Thoracic aorta (tissue), 2 donors: ENCODE data around the gene MAP3K9. TPM values are rescaled to one million over a fixed set of nuclear protein-coding genes. Genes with fewer than 3 reads are reported as not detected.

ENCODE experiments used
- ATAC-seq: fragments of 150-250 bp; one replicate; pipeline ENCODE4 v1.8.0; 2017; ENCODE audit warnings: low read depth; ENCODE audit not compliant: insufficient number of reproducible peaks, low FRiP score
- DNase-seq: peaks from one replicate; pipeline ENCODE4 v3.0.0-alpha.2; 2020; ENCODE audit warnings: low spot score
- H3K27ac ChIP-seq, 2 donors: fragments of 200-600 bp; sonication (generic); 1 replicate in 1 of 2; 2 replicates in 1 of 2; pipeline ENCODE4 v1.5.1; 2016; ENCODE audit warnings: mild to moderate bottlenecking in 2 of 2, moderate library complexity in 2 of 2
- H3K27me3 ChIP-seq: fragments of 200-600 bp; sonication (generic); replicated peaks from 2 replicates; pipeline ENCODE4 v1.6.0; 2016; ENCODE audit warnings: mild to moderate bottlenecking; ENCODE audit not compliant: insufficient read depth
- H3K36me3 ChIP-seq: fragments of 200-600 bp; sonication (generic); one replicate; pipeline ENCODE4 v1.5.1; 2016
- H3K4me1 ChIP-seq, 2 donors: fragments of 200-600 bp; sonication (generic); 1 replicate in 1 of 2; 2 replicates in 1 of 2; pipeline versions ENCODE4 v1.5.1 to v1.6.0; 2016; ENCODE audit warnings: low read depth in 2 of 2, mild to moderate bottlenecking in 1 of 2; ENCODE audit not compliant: control insufficient read depth in 1 of 2
- H3K4me3 ChIP-seq: fragments of 200-600 bp; sonication (generic); 2 replicates; pipeline ENCODE4 v1.5.1; 2016; ENCODE audit warnings: mild to moderate bottlenecking
- H3K9me3 ChIP-seq: fragments of 200-600 bp; sonication (generic); 2 replicates; pipeline ENCODE4 v1.5.1; 2016
- total RNA-seq, 2 donors: library from RNA; depleted of rRNA; stranded (reverse); fragments of >200 nt; gene quantifications; one replicate each; pipeline versions ENCODE4 v1.1.0 to v1.2.3, GENCODE V29; 2016
- TF ChIP-seq, protein P1 (sequence below): fragments of 200-600 bp; sonication (generic); IDR thresholded peaks from one replicate; pipeline ENCODE4 v1.5.1; 2019; ENCODE audit warnings: antibody characterized with exemption

MAP3K9 gene
- total RNA-seq, 2 donors from 2014 or later: 0.63 to 1.1 TPM

DNA sequence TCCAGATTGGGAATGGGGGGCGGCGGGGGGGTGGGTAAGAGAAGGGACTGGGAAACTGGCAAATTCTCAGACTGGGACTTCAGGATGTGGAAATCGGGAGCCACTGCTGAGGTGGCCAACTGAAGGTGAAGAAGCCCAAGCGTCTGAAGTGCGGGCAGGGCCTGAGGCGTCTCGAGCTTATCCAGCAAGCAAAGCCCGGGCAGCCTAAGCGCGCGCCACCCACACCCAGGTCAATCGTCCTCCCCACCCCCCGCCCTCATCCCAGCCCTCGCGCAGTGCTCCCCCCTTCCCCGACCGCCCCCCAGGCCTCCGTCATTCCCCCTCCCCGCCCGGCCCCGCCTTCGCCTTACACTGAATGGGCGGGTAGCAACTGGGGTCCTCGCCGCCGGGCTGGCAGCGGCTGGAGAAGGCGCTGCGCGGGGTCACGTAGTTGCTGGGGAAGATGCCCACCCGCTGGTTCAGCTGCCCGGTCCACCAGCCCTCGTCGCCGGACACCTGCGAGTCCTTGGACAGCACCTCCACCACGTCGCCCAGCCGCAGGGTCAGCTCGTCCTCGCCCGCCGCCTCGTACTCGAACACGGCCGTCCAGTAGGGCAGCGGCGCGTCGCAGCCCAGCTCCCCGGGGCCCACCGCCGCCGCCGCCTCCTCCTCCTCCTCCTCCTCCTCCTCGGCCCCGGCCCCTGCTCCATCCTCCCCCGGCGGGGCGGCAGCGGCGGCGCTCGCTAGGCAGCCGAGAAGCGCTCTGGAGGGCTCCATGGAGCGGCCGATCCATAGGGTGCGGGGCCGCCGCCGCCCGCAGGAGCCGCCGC lies 693 bp downstream of the MAP3K9 start:
- TF ChIP-seq, protein P1, sequence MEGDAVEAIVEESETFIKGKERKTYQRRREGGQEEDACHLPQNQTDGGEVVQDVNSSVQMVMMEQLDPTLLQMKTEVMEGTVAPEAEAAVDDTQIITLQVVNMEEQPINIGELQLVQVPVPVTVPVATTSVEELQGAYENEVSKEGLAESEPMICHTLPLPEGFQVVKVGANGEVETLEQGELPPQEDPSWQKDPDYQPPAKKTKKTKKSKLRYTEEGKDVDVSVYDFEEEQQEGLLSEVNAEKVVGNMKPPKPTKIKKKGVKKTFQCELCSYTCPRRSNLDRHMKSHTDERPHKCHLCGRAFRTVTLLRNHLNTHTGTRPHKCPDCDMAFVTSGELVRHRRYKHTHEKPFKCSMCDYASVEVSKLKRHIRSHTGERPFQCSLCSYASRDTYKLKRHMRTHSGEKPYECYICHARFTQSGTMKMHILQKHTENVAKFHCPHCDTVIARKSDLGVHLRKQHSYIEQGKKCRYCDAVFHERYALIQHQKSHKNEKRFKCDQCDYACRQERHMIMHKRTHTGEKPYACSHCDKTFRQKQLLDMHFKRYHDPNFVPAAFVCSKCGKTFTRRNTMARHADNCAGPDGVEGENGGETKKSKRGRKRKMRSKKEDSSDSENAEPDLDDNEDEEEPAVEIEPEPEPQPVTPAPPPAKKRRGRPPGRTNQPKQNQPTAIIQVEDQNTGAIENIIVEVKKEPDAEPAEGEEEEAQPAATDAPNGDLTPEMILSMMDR: no peak
- peak overlapping the region; percentile 82 for H3K4me3 ChIP-seq
- peaks cover 0 to 14% of the 10 kb centered on the region in 2 donors for H3K4me1 ChIP-seq
- H3K36me3 ChIP-seq: no peaks in the 10 kb centered on the region
- no peaks in the 10 kb centered on the region for H3K9me3 ChIP-seq
- no peak for DNase-seq
- ATAC-seq: no peak
- H3K27me3 ChIP-seq: peaks cover 11% of the 10 kb centered on the region
- no peak overlapping the region for H3K27ac ChIP-seq

DNA sequence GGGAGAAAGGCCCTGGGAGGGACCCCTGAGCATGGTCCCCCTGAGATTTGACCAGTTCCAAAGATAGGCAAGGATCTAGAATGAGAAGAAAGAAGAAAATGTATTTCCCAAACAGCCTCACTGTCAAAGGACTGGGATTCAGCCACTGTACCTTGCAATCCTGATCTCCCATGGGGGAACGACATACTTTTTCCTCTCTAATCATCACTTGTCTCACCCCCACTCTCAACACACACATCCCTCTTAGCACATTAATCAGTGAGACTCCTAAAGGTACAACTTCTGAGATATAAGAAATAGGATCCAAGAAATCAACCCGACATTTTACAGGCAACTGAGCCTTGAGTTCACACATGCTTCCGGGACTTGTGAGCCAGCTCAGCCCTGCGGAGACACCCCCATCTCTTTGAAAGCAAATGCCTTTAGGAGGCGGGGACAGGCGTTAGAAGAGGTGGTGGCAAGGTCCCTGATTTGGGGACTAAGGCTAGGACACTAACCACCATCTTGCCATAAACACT lies 1.4 kb downstream of the MAP3K9 start:
- TF ChIP-seq, protein P1: no peak
- DNase-seq: no peak
- no peaks in the 10 kb centered on the region for H3K9me3 ChIP-seq
- ATAC-seq: no peak
- H3K27me3 ChIP-seq: peaks cover 11% of the 10 kb centered on the region
- H3K4me3 ChIP-seq: peak overlapping the region; percentile 82
- H3K4me1 ChIP-seq: peaks cover 0 to 14% of the 10 kb centered on the region in 2 donors
- H3K27ac ChIP-seq: no peak overlapping the region
- no peaks in the 10 kb centered on the region for H3K36me3 ChIP-seq

DNA sequence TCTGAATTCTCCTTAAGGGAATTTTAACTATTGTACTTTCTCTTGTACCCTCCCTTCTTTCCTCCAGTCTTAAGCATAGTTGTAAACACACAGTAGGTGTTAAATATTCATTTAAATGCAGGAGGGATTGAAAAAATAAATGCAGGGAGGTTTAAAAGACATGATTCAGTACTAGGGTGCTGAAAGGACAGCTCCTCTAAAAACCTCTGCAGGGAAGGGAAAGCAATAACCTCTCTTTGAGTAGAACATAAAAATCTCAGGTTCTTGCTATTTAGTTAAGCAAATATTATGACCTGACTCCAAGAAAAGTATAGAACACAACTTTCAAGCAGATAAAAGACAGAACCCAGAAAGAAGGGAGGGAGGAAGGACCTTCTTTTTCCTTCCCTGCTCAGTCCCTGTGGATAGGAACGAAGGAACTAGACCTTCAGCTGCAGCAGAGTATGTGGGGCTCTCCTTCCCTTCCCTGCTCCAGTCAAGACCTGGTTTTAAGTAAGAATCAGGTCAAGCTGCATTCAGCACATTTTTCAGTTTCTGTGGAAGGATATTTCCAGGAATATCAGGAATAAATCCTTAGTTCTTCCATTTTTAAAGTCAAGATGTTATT lies 4.7 kb downstream of the MAP3K9 start:
- no peak overlapping the region for H3K4me3 ChIP-seq
- no peak overlapping the region for H3K27ac ChIP-seq
- H3K4me1 ChIP-seq: peaks cover 0 to 14% of the 10 kb centered on the region in 2 donors
- TF ChIP-seq, protein P1: no peak
- H3K9me3 ChIP-seq: no peaks in the 10 kb centered on the region
- H3K36me3 ChIP-seq: no peaks in the 10 kb centered on the region
- ATAC-seq (no peak), DNase-seq (no peak)
- H3K27me3 ChIP-seq: peaks cover 11% of the 10 kb centered on the region

DNA sequence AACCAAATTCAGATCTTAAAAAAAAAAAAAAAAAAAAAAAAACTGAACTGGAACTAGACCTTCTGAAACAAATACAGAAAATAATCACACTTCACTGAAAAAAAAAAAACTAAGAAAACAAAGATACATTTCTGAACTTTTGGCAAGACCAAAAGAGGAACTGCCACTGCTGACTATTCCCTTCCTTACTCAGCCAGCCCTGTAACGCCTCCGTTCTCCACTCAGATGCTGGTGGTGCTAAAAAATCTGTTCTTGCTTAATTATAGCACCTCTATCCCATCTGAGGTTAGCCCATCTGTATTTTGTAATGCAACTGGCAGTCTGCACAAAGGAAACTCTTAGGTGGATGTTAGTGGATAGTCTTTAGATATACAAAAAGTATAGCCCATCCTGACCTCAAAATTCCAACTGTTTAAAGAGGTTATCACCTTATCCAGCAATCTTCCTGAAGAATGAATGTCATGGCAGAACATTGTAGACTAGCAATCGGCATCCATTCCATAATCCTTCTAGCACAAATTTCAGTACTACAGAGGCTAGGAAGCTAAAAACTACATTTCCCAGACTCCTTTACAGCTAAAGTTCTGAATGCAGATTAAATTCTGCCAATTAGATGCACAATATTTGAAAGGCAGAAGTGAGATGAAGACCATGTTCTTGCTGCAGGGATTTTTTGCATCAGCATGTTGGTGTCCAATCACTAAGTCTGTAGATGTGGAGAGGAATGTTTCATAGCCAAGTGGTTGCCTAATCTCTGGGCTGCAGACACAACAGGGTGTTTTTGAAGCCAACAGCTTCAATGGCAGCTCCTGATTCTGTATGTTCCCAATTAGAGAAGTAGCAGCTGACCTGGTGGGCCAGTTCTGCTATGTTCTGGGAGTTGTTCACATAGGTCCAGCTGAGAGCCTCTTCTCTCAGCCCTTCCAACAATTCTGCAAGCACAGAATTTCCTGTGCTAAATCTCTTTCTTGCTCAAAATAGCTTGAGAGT lies 5.7 kb downstream of the MAP3K9 start:
- H3K27me3 ChIP-seq: peaks cover 11% of the 10 kb centered on the region
- no peaks in the 10 kb centered on the region for H3K9me3 ChIP-seq
- peaks cover 0 to 8% of the 10 kb centered on the region in 2 donors for H3K4me1 ChIP-seq
- H3K36me3 ChIP-seq: no peaks in the 10 kb centered on the region
- TF ChIP-seq, protein P1: no peak
- H3K27ac ChIP-seq: no peak overlapping the region
- no peak overlapping the region for H3K4me3 ChIP-seq
- DNase-seq: no peak
- no peak for ATAC-seq
